Testis (tissue), 3 donors: Measurements from ENCODE around the gene TUBGCP5. TPM values are rescaled to one million over a fixed set of nuclear protein-coding genes. Genes with fewer than 3 reads are reported as not detected.

Source experiments
- DNase-seq: peaks from one replicate; pipeline ENCODE4 v3.0.0-alpha.2; 2019
- H3K27ac ChIP-seq, 2 donors: fragments of 200-600 bp; sonication (generic); one replicate each; pipeline ENCODE4 v1.5.1; 2019
- H3K27me3 ChIP-seq: fragments of 200-600 bp; sonication (generic); one replicate; pipeline ENCODE4 v1.5.1; 2019
- H3K36me3 ChIP-seq: fragments of 200-600 bp; sonication (generic); one replicate; pipeline ENCODE4 v1.5.1; 2017; ENCODE audit warnings: low read depth; ENCODE audit errors: missing control alignments
- H3K4me1 ChIP-seq: fragments of 200-600 bp; sonication (generic); one replicate; pipeline ENCODE4 v1.5.1; 2019
- H3K4me3 ChIP-seq, 2 donors: fragments of 200-600 bp; sonication (generic); one replicate each; pipeline ENCODE4 v1.5.1; 2017 to 2019
- H3K9me3 ChIP-seq: fragments of 200-600 bp; sonication (generic); one replicate; pipeline ENCODE4 v1.5.1; 2017
- POLR2A ChIP-seq: fragments of 450-650 bp; IDR thresholded peaks from one replicate; pipeline ENCODE4 v1.6.1; 2017; ENCODE audit warnings: antibody characterized with exemption, mild to moderate bottlenecking, moderate library complexity
- WGBS, 2 donors: methylation state at CpG; one replicate each; pipeline ENCODE4 v1.1.5; 2018; 5-methylcytosine and 5-hydroxymethylcytosine counted together
- intact Hi-C: fragments of 100-400 bp; cut with DNase I; formaldehyde crosslinking; loops from one replicate; pipeline ENCODE4 v1.15.1; 2023; ENCODE audit warnings: low total_unique reads
- polyA plus RNA-seq: library from polyadenylated mRNA; stranded (reverse); fragments of 350-450 nt; fragmentation: Illumina TruSeq; extraction: RNeasy Lipid Tissue Mini Kit (QIAGEN cat#74804); gene quantifications from one replicate; pipeline ENCODE4 v1.2.3, GENCODE V29; 2014; ENCODE audit warnings: low read depth, low replicate concordance; ENCODE audit not compliant: insufficient read depth
- total RNA-seq, 2 donors: library from RNA; depleted of rRNA; stranded (reverse); fragments of >200 nt; gene quantifications; one replicate each; pipeline ENCODE4 v1.2.3, GENCODE V29; 2016
- TF ChIP-seq, protein P1 (sequence below), 3 experiments: fragments of 450-650 bp in 2 of 3; fragments of 200-600 bp in 1 of 3; sonication (generic) in 1 of 3; IDR thresholded peaks; one replicate each; pipeline ENCODE4 v1.5.1; 2016 to 2019; ENCODE audit warnings: antibody characterized with exemption in 3 of 3, mild to moderate bottlenecking in 2 of 3, moderate library complexity in 1 of 3

Gene TUBGCP5
- total and polyA plus RNA-seq, 3 donors from 2014 or later: 28.6 to 55.1 (median 45.8) TPM

DNA sequence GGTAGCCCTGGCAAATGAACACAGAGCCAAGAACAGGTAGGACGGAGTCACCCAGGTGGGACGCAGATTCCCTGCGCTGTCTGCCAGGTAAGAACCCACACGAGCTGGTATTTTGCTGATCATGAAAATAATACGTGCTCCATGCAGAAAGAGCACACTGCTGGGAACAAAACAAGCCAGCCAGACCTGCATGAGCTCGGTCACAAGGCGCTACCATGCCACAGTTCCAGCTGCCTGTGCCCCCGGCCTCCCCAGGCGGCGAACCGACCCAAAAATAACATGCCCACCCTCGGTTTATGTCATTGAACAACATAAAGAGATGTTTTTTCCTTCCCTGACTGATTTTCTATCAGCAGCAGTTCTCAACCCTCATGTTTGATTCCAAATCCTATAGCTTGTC is 85.0 kb downstream of the TUBGCP5 start:
- no peak for DNase-seq
- TF ChIP-seq, protein P1, sequence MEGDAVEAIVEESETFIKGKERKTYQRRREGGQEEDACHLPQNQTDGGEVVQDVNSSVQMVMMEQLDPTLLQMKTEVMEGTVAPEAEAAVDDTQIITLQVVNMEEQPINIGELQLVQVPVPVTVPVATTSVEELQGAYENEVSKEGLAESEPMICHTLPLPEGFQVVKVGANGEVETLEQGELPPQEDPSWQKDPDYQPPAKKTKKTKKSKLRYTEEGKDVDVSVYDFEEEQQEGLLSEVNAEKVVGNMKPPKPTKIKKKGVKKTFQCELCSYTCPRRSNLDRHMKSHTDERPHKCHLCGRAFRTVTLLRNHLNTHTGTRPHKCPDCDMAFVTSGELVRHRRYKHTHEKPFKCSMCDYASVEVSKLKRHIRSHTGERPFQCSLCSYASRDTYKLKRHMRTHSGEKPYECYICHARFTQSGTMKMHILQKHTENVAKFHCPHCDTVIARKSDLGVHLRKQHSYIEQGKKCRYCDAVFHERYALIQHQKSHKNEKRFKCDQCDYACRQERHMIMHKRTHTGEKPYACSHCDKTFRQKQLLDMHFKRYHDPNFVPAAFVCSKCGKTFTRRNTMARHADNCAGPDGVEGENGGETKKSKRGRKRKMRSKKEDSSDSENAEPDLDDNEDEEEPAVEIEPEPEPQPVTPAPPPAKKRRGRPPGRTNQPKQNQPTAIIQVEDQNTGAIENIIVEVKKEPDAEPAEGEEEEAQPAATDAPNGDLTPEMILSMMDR (IDR thresholded peaks at IDR 0.05): no peak
- TF ChIP-seq POLR2A: no peak
- WGBS, 2 donors: 81 to 90% methylated on average over 12 of the region's 12 CpGs

DNA sequence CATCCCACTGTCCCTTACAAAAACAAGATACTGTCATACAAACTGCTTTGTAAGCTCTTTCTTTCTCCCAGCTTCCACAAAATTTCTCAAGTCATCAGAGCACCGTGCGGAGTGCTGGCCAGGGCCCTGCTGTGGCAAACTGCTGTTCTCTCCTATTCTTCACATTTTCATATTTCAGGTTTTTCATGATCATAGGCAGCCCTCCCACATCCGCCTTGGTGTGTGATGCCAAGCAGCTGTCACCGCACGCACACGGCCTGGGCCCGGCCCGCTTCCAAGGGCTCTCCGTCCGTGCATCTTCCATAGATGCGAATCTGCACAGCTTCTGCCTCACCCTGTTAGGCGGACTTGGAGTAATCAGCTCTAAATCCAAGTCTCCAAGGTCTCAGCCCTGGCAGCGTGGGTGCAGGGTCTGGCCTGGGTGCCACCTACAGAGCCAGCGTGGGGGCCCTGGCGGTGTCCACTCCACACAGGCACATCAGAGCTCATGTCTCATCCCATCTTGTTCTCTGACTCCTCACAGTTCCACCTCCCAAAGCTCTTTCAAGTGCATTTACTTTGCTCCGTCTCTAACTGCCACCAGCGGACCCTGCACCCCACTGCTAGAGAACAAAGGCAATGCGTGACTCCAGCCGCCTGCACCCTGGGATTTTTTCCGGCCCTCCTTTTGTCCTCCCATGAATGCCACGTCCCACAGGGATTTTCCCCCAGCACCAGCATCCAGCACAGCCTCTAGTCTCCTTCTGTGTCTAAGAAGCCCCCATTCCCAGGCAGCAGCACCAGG is 86.4 kb downstream of the TUBGCP5 start:
- no peaks in the 10 kb centered on the region for H3K36me3 ChIP-seq
- no peak for DNase-seq
- no peaks in the 10 kb centered on the region for H3K27me3 ChIP-seq
- H3K4me1 ChIP-seq: peaks cover 15% of the 10 kb centered on the region
- no peaks in the 10 kb centered on the region for H3K9me3 ChIP-seq
- TF ChIP-seq POLR2A: no peak
- WGBS, 2 donors: 67 to 72% methylated on average over 20 to 21 of the region's 21 CpGs
- H3K4me3 ChIP-seq: no peak overlapping the region
- intact Hi-C loops: no loop called here
- H3K27ac ChIP-seq: no peak overlapping the region

More for the DNA sequence above, 85.0 kb downstream of the TUBGCP5 start:
- no peaks in the 10 kb centered on the region for H3K9me3 ChIP-seq
- no peaks in the 10 kb centered on the region for H3K27me3 ChIP-seq
- intact Hi-C loops: no loop called here
- peaks cover 12% of the 10 kb centered on the region for H3K4me1 ChIP-seq
- no peak overlapping the region for H3K27ac ChIP-seq
- H3K4me3 ChIP-seq: no peak overlapping the region
- no peaks in the 10 kb centered on the region for H3K36me3 ChIP-seq

DNA sequence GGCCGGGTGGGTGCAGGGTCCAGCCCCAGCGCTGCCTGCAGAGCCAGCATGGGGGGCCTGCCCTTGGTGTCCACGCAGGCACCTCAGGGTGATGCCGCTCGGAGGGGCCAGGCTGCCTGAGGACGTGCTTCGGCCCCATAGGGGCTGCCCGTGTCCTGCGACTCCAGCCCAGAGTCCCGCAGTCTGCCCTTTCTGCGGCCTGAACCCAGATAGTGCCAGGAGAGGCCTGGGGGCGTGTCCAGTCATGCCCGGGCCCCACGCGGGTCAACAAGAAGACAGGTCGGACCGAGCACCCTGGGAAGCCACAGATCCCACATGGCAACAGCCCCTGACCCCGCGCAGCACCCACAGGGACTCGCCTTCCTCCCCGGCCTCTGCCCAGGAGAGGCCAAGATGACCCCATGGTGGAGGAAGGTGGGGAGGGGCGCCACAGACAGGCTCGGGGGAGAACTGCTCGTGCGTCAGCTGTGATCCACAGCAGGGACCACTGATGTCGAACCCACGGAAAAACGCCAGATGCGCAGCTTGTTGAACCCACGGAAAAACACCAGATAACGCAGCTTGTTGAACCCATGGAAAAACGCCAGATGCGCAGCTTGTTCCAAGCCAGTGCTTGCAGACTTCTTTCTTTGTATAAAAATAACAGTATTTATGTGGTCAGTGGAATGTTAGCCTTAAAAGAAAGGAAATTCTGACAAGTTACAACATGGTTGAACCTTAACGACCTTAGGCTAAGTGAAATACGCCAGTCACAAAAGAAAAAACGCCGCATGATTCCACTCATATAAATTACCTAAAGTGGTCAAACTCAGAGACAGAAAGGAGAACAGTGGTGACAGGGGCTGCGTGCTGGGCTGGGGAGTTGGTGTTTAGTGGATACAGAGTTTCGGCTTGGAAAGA is 87.7 kb downstream of the TUBGCP5 start:
- peaks cover 15% of the 10 kb centered on the region for H3K4me1 ChIP-seq
- 44 to 79% methylated on average over 16 to 39 of the region's 39 CpGs for WGBS, 2 donors
- intact Hi-C loops: no loop called here

DNA sequence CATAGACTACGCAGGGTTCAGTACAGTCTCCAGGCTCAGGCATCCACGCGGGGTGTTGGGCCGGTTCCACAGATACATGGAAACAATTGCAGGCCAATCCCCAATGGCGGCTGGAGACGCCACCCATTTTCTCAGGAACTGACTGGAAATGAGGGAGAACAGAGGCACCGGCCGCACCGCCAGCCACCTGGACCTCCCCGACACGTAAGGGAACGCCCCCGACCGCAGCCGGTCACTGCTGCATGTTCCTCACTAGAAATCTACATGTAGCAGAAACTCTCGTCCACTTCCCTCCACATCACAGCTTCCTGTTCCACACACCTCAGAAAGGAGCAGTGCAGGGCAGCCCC is 88.4 kb downstream of the TUBGCP5 start:
- Histone ChIP-seq H3K36me3 (no peaks in the 10 kb centered on the region), H3K4me1 (peaks cover 15% of the 10 kb centered on the region), H3K27me3 (no peaks in the 10 kb centered on the region), H3K27ac (peak overlapping the region; percentile 39 to 68), H3K9me3 (no peaks in the 10 kb centered on the region), H3K4me3 (peak overlapping the region; percentile 21 to 32)
- 74 to 79% methylated on average over 16 of the region's 16 CpGs for WGBS, 2 donors
- DNase-seq: no peak
- TF ChIP-seq POLR2A: no peak
- TF ChIP-seq, protein P1 (IDR thresholded peaks at IDR 0.05): no peak
- intact Hi-C loops: no loop called here

More for the DNA sequence above, 87.7 kb downstream of the TUBGCP5 start:
- Histone ChIP-seq H3K4me3 (peak overlapping the region; percentile 21 to 32), H3K36me3 (no peaks in the 10 kb centered on the region), H3K27me3 (no peaks in the 10 kb centered on the region), H3K27ac (peak overlapping the region in 1 of 2 donors; percentile 36), H3K9me3 (no peaks in the 10 kb centered on the region)
- TF ChIP-seq POLR2A: no peak
- TF ChIP-seq, protein P1 (IDR thresholded peaks at IDR 0.05): no peak
- DNase-seq: no peak

DNA sequence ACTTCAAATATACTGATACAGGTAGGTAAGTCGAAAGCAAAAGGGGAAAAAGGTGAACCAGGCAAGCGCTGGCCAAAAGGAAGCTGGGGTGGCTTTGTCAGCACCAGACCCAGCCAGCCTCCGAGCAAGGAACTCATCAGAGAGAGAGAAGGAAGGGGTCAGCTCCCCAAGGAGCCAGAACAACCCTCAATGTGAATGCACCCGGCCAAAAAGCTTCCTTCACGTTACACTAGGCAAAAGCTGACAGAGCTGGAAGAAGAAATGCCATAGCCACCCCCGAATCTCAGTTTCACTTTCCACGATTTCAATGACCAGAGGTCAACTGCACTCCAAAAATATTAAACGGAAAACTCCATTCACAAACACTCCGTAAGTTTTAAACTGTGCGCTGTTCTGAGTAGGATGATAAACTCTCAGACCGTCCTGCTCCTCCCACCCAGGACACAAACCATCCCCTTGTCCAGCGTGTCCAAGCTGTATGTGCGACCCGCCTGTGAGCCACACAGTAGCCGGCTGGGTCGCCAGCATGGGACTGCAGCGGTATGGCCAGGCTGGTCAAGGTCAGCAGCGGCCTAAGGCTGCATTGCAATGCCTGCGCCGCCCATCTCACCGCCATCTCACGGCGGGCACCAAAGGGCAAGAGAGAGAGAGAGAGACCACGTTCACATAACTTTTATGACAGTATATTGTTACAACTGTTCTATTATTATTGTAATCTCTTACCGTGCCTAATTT is 88.9 kb downstream of the TUBGCP5 start:
- Histone ChIP-seq H3K36me3 (no peaks in the 10 kb centered on the region), H3K4me1 (peaks cover 15% of the 10 kb centered on the region), H3K4me3 (peak overlapping the region; percentile 21 to 32), H3K27ac (peak overlapping the region; percentile 39 to 68), H3K9me3 (no peaks in the 10 kb centered on the region), H3K27me3 (no peaks in the 10 kb centered on the region)
- no peak for DNase-seq
- WGBS, 2 donors: 49 to 50% methylated on average over 25 of the region's 25 CpGs
- intact Hi-C loops: no loop called here
- no peak for TF ChIP-seq POLR2A
- TF ChIP-seq, protein P1 (IDR thresholded peaks at IDR 0.05): no peak
